ENCODE results near the gene SPATA45. TPM values are rescaled to one million over a fixed set of nuclear protein-coding genes. Genes with fewer than 3 reads are reported as not detected.

The SPATA45 gene
- total and polyA plus RNA-seq, 2 of the 13 experiments (the other 11 are each of a cell fraction or from before 2014, with no cell fraction given) = 0.17 to 0.64 TPM

DNA sequence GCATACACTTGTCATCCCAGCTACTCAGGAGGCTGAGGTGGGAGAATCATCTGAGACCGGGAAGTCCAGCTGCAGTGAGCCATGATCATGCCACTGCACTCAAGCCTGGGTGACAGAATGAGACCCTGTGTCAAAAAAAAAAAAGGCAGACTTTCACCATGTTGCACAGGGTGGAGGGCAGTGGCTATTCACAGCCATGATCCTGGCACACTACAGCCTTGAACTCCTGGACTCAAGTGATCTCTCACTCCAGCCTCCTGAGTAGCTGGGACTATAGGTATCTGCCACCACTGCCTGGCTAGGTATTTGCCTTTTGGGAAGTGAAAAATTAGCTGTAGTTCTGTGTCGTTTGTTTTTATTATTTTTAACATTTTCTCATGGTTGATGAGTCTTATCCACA, 19.1 kb downstream of the SPATA45 start (continued):
- TF ChIP-seq FOXK2 (IDR thresholded peaks at IDR 0.05) = no peak
- TF ChIP-seq RORA (CRISPR knock-in tag; IDR thresholded peaks at IDR 0.05) = no peak
- TF ChIP-seq, protein P1, sequence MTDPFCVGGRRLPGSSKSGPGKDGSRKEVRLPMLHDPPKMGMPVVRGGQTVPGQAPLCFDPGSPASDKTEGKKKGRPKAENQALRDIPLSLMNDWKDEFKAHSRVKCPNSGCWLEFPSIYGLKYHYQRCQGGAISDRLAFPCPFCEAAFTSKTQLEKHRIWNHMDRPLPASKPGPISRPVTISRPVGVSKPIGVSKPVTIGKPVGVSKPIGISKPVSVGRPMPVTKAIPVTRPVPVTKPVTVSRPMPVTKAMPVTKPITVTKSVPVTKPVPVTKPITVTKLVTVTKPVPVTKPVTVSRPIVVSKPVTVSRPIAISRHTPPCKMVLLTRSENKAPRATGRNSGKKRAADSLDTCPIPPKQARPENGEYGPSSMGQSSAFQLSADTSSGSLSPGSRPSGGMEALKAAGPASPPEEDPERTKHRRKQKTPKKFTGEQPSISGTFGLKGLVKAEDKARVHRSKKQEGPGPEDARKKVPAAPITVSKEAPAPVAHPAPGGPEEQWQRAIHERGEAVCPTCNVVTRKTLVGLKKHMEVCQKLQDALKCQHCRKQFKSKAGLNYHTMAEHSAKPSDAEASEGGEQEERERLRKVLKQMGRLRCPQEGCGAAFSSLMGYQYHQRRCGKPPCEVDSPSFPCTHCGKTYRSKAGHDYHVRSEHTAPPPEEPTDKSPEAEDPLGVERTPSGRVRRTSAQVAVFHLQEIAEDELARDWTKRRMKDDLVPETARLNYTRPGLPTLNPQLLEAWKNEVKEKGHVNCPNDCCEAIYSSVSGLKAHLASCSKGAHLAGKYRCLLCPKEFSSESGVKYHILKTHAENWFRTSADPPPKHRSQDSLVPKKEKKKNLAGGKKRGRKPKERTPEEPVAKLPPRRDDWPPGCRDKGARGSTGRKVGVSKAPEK (CRISPR knock-in tag; IDR thresholded peaks at IDR 0.05; ENCODE audit: borderline replicate concordance) = no peak
- peak; percentile 12; the same call in 1 of the 2 replicates for TF ChIP-seq HDAC2 (CRISPR knock-in tag; IDR thresholded peaks at IDR 0.05)
- 0 out of 2 replicates have a peak, but pooled peaks have one; percentile 28 for TF ChIP-seq RFXAP (CRISPR knock-in tag; IDR thresholded peaks at IDR 0.05; ENCODE audit: borderline replicate concordance)
- TF ChIP-seq ZNF775 (CRISPR knock-in tag; IDR thresholded peaks at IDR 0.05; ENCODE audit: borderline replicate concordance) = no peak
- TF ChIP-seq TEAD3 (CRISPR knock-in tag; optimal IDR thresholded peaks at IDR 0.05; ENCODE audit: borderline replicate concordance) = peak; percentile 58
- TF ChIP-seq ZNF251 (CRISPR knock-in tag; IDR thresholded peaks at IDR 0.05) = no peak
- TF ChIP-seq, protein P2, sequence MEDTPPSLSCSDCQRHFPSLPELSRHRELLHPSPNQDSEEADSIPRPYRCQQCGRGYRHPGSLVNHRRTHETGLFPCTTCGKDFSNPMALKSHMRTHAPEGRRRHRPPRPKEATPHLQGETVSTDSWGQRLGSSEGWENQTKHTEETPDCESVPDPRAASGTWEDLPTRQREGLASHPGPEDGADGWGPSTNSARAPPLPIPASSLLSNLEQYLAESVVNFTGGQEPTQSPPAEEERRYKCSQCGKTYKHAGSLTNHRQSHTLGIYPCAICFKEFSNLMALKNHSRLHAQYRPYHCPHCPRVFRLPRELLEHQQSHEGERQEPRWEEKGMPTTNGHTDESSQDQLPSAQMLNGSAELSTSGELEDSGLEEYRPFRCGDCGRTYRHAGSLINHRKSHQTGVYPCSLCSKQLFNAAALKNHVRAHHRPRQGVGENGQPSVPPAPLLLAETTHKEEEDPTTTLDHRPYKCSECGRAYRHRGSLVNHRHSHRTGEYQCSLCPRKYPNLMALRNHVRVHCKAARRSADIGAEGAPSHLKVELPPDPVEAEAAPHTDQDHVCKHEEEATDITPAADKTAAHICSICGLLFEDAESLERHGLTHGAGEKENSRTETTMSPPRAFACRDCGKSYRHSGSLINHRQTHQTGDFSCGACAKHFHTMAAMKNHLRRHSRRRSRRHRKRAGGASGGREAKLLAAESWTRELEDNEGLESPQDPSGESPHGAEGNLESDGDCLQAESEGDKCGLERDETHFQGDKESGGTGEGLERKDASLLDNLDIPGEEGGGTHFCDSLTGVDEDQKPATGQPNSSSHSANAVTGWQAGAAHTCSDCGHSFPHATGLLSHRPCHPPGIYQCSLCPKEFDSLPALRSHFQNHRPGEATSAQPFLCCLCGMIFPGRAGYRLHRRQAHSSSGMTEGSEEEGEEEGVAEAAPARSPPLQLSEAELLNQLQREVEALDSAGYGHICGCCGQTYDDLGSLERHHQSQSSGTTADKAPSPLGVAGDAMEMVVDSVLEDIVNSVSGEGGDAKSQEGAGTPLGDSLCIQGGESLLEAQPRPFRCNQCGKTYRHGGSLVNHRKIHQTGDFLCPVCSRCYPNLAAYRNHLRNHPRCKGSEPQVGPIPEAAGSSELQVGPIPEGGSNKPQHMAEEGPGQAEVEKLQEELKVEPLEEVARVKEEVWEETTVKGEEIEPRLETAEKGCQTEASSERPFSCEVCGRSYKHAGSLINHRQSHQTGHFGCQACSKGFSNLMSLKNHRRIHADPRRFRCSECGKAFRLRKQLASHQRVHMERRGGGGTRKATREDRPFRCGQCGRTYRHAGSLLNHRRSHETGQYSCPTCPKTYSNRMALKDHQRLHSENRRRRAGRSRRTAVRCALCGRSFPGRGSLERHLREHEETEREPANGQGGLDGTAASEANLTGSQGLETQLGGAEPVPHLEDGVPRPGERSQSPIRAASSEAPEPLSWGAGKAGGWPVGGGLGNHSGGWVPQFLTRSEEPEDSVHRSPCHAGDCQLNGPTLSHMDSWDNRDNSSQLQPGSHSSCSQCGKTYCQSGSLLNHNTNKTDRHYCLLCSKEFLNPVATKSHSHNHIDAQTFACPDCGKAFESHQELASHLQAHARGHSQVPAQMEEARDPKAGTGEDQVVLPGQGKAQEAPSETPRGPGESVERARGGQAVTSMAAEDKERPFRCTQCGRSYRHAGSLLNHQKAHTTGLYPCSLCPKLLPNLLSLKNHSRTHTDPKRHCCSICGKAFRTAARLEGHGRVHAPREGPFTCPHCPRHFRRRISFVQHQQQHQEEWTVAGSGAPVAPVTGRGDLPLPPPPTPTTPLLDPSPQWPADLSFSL (CRISPR knock-in tag; IDR thresholded peaks at IDR 0.05) = no peak
- no peak for TF ChIP-seq NONO (IDR thresholded peaks at IDR 0.05)
- no peak for TF ChIP-seq NONO (CRISPR knock-in tag; conservative IDR thresholded peaks at IDR 0.05)
- TF ChIP-seq ZNF292 (CRISPR knock-in tag; IDR thresholded peaks at IDR 0.05; ENCODE audit: borderline replicate concordance, low read depth) = peak; percentile 59; the same call in 1 of the 2 replicates
- 0 out of 2 replicates have a peak, but pooled peaks have one; percentile 12 for TF ChIP-seq ZNF607 (CRISPR knock-in tag; IDR thresholded peaks at IDR 0.05; ENCODE audit: borderline replicate concordance)
- TF ChIP-seq, protein P3, sequence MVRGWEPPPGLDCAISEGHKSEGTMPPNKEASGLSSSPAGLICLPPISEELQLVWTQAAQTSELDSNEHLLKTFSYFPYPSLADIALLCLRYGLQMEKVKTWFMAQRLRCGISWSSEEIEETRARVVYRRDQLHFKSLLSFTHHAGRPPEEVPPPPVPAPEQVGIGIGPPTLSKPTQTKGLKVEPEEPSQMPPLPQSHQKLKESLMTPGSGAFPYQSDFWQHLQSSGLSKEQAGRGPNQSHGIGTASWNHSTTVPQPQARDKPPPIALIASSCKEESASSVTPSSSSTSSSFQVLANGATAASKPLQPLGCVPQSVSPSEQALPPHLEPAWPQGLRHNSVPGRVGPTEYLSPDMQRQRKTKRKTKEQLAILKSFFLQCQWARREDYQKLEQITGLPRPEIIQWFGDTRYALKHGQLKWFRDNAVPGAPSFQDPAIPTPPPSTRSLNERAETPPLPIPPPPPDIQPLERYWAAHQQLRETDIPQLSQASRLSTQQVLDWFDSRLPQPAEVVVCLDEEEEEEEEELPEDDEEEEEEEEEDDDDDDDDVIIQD (CRISPR knock-in tag; IDR thresholded peaks at IDR 0.05; ENCODE audit: low read depth) = no peak
- TF ChIP-seq MED1 (CRISPR knock-in tag; IDR thresholded peaks at IDR 0.05) = peak; percentile 53
- TF ChIP-seq TBL1XR1 (IDR thresholded peaks at IDR 0.05; ENCODE audit: borderline replicate concordance, low read length, partially characterized antibody) = no peak
- TF ChIP-seq HNRNPUL1 (IDR thresholded peaks at IDR 0.05; ENCODE audit: low read depth, low read length) = no peak
- no peak for TF ChIP-seq ZNF563 (CRISPR knock-in tag; IDR thresholded peaks at IDR 0.05)
- no peak for TF ChIP-seq ZNF431 (CRISPR knock-in tag; IDR thresholded peaks at IDR 0.05; ENCODE audit: borderline replicate concordance, low read depth)
- TF ChIP-seq ATRX (CRISPR knock-in tag; IDR thresholded peaks at IDR 0.05; ENCODE audit: borderline replicate concordance) = no peak

All from HepG2 (cell line).